DND-41 (cell line): ENCODE measurements around the gene AHCY.
"Not testable (repeated sequence)": the region's sequence is repeated elsewhere in the genome, so short reads cannot be mapped to it uniquely, and the experiment has no call there.

Experiments
- ATAC-seq: fragments of 200-7000 bp; cut with Tn5 transposase; 3 replicates; pipeline ENCODE4 v1.9.1; 2021; ENCODE audit warnings: low read depth; ENCODE audit not compliant: insufficient read depth
- DNase-seq: peaks from one replicate; pipeline ENCODE4 v3.0.0-alpha.2; 2020
- H2AFZ ChIP-seq: 2 replicates; pipeline ENCODE4 v1.6.0; 2012; ENCODE audit warnings: low read depth, low read length
- H3K27ac ChIP-seq: 2 replicates; pipeline ENCODE4 v1.5.1; 2012; ENCODE audit warnings: low read length, inconsistent platforms
- H3K27me3 ChIP-seq: fragments of 200-600 bp; sonication (generic); 2 replicates; pipeline ENCODE4 v1.6.0; 2012; ENCODE audit warnings: low read length, mild to moderate bottlenecking, inconsistent platforms; ENCODE audit not compliant: insufficient read depth, poor library complexity
- H3K36me3 ChIP-seq: 2 replicates; pipeline ENCODE4 v1.5.1; 2012; ENCODE audit warnings: low read length, inconsistent platforms; ENCODE audit not compliant: insufficient read depth
- H3K4me1 ChIP-seq: 2 replicates; pipeline ENCODE4 v1.5.1; 2012; ENCODE audit warnings: mild to moderate bottlenecking, low read length; ENCODE audit not compliant: insufficient read depth
- H3K4me2 ChIP-seq: 2 replicates; pipeline ENCODE4 v1.6.0; 2012; ENCODE audit warnings: mild to moderate bottlenecking, moderate library complexity, low read length, inconsistent platforms; ENCODE audit not compliant: insufficient read depth
- H3K4me3 ChIP-seq, 2 experiments: fragments of 200-600 bp in 1 of 2; shearing (Covaris generic) in 1 of 2; 2 replicates each; pipeline ENCODE4 v1.5.1; 2012 to 2016; ENCODE audit warnings: inconsistent platforms in 2 of 2, low read length in 2 of 2, mild to moderate bottlenecking in 2 of 2, low read depth in 1 of 2, moderate library complexity in 1 of 2
- H3K79me2 ChIP-seq: 2 replicates; pipeline ENCODE4 v1.6.0; 2012; ENCODE audit warnings: low read length, inconsistent platforms; ENCODE audit not compliant: insufficient read depth
- H3K9ac ChIP-seq: 2 replicates; pipeline ENCODE4 v1.6.0; 2012; ENCODE audit warnings: low read depth, mild to moderate bottlenecking, inconsistent platforms, low read length, moderate library complexity
- H3K9me3 ChIP-seq: 2 replicates; pipeline ENCODE4 v1.5.1; 2012; ENCODE audit warnings: low read length, moderate library complexity, mild to moderate bottlenecking, inconsistent platforms; ENCODE audit not compliant: insufficient read depth, severe bottlenecking
- H4K20me1 ChIP-seq: 2 replicates; pipeline ENCODE4 v1.6.0; 2012; ENCODE audit warnings: low read length; ENCODE audit not compliant: insufficient read depth
- EZH2 ChIP-seq: IDR thresholded peaks from 3 replicates; pipeline ENCODE4 v1.6.1; 2012; ENCODE audit warnings: borderline replicate concordance, low read depth, mild to moderate bottlenecking, moderate library complexity, low read length, inconsistent platforms; ENCODE audit not compliant: severe bottlenecking
- TF ChIP-seq, protein P1 (sequence below): IDR thresholded peaks from 2 replicates; pipeline ENCODE4 v1.5.1; 2012; ENCODE audit warnings: borderline replicate concordance, low read length, moderate library complexity, mild to moderate bottlenecking; ENCODE audit not compliant: poor library complexity, severe bottlenecking; ENCODE audit errors: extremely low read depth

Gene AHCY

DNA sequence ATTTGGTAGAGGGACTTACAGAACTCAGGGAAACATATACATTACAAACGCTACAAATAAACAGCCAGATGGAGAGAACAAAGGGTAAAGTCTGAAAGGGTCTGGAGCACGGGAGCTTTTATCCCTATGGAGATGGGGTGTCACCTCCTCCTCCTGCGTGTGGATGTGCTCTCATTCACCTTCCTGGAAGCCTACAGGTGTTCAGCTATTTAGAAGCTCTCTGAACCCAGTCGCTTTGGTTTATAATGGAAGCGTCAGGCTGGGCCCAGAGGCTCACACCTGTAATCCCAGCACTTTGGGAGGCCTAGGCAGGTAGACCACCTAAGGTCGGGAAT is 42.2 kb upstream of the AHCY start:
- no peak for DNase-seq
- ATAC-seq = no peak
- Histone ChIP-seq H3K9ac (no peak overlapping the region), H3K4me3 (no peak overlapping the region), H3K4me2 (no peak overlapping the region), H3K4me1 (no peaks in the 10 kb centered on the region), H2AFZ (no peak overlapping the region), H3K27me3 (no peaks in the 10 kb centered on the region), H4K20me1 (no peaks in the 10 kb centered on the region), H3K79me2 (no peaks in the 10 kb centered on the region), H3K36me3 (no peaks in the 10 kb centered on the region), H3K27ac (no peak overlapping the region), H3K9me3 (no peaks in the 10 kb centered on the region)
- TF ChIP-seq EZH2 = no peak
- TF ChIP-seq, protein P1, sequence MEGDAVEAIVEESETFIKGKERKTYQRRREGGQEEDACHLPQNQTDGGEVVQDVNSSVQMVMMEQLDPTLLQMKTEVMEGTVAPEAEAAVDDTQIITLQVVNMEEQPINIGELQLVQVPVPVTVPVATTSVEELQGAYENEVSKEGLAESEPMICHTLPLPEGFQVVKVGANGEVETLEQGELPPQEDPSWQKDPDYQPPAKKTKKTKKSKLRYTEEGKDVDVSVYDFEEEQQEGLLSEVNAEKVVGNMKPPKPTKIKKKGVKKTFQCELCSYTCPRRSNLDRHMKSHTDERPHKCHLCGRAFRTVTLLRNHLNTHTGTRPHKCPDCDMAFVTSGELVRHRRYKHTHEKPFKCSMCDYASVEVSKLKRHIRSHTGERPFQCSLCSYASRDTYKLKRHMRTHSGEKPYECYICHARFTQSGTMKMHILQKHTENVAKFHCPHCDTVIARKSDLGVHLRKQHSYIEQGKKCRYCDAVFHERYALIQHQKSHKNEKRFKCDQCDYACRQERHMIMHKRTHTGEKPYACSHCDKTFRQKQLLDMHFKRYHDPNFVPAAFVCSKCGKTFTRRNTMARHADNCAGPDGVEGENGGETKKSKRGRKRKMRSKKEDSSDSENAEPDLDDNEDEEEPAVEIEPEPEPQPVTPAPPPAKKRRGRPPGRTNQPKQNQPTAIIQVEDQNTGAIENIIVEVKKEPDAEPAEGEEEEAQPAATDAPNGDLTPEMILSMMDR = no peak

DNA sequence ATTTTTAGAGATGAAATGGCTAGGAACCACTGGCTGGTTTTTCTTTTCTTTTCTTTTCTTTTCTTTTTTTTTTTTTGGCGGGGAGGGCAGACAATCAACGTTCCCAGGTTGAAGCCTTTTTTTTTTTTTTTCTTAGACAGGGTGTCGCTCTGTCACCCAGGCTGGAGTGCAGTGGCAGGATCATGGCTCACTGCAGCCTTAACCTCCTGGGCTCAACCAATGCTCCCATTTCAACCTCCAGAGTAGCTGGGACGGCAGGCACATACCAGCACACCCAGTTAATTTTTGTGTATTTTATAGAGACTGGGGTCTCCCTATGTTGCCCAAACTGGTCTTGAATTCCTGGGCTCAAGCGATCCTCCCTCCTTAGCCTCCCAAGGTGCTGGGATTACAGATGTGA is 41.1 kb upstream of the AHCY start:
- no peaks in the 10 kb centered on the region for H3K79me2 ChIP-seq
- H3K9ac ChIP-seq = no peak overlapping the region
- H3K36me3 ChIP-seq = no peaks in the 10 kb centered on the region
- H3K4me3 ChIP-seq = no peak overlapping the region
- H3K27me3 ChIP-seq = no peaks in the 10 kb centered on the region
- no peak overlapping the region for H3K27ac ChIP-seq
- no peak for TF ChIP-seq EZH2
- TF ChIP-seq, protein P1 = no peak
- H4K20me1 ChIP-seq = no peaks in the 10 kb centered on the region
- no peak for ATAC-seq
- H2AFZ ChIP-seq = no peak overlapping the region
- no peak overlapping the region for H3K4me2 ChIP-seq
- H3K4me1 ChIP-seq = no peaks in the 10 kb centered on the region
- no peak for DNase-seq
- H3K9me3 ChIP-seq = no peaks in the 10 kb centered on the region

DNA sequence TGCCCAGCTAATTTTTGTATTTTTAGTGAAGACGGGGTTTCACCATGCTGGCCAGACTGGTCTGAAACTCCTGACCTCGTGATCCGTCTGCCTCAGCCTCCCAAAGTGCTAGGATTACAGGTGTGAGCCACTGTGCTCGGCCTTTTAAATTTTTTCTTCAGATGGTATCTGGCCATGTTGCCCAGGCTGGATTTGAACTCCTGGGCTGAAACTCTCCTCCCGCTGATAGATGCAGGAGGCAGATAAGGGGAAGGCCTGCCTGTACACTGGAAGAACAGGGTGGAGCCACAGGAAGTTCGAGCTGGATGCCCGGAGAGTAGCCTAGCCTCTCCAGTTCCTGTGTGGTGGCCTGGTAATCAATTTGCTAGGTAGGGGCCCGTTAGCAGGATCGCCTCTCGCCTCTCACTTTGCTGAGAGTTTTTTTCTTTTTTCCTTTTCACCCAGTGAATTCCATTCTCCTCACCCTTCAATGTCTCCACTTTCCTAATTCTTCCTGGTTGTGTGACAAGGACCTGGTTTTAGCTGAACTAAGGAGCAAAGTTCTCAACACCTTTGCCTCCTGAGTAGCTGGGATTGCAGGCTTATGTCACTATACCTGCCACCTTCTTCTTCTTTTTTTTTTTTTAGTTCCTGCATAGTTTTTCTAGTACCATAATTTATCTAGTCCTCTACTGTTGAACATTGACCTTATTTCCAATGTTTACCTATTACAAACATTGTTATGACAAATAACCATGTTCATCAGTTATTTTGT is 40.5 kb upstream of the AHCY start:
- no peaks in the 10 kb centered on the region for H3K4me1 ChIP-seq
- no peaks in the 10 kb centered on the region for H3K36me3 ChIP-seq
- H3K4me2 ChIP-seq = no peak overlapping the region
- H3K27ac ChIP-seq = no peak overlapping the region
- no peak overlapping the region for H3K4me3 ChIP-seq
- H4K20me1 ChIP-seq = no peaks in the 10 kb centered on the region
- no peaks in the 10 kb centered on the region for H3K79me2 ChIP-seq
- H3K9me3 ChIP-seq = no peaks in the 10 kb centered on the region
- no peak overlapping the region for H2AFZ ChIP-seq
- TF ChIP-seq, protein P1 = no peak
- no peak for TF ChIP-seq EZH2
- DNase-seq (no peak), ATAC-seq (no peak)
- no peaks in the 10 kb centered on the region for H3K27me3 ChIP-seq
- H3K9ac ChIP-seq = no peak overlapping the region

DNA sequence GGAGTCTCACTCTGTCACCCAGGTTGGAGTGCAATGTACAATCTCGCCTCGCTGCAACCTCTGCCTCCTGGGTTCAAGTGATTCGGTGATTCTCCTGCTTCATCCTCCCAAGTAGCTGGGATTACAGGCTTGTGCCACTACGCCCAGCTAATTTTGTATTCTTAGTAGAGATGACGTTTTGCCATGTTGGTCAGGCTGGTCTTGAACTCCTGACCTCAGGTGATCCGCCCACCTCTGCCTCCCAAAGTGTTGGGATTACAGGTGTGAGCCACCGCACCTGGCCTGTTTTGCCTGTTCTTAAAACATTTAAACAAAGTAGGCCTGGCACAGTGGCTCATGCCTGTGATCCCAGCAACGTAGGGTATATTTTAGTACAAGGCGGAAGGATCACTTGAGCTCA is 38.0 kb upstream of the AHCY start:
- not testable (repeated sequence) for H3K36me3 ChIP-seq, H3K79me2 ChIP-seq, ATAC-seq, H3K4me1 ChIP-seq, H3K4me2 ChIP-seq, H3K27ac ChIP-seq, H4K20me1 ChIP-seq, H3K9me3 ChIP-seq, H3K4me3 ChIP-seq, DNase-seq, H3K9ac ChIP-seq, H3K27me3 ChIP-seq, H2AFZ ChIP-seq

DNA sequence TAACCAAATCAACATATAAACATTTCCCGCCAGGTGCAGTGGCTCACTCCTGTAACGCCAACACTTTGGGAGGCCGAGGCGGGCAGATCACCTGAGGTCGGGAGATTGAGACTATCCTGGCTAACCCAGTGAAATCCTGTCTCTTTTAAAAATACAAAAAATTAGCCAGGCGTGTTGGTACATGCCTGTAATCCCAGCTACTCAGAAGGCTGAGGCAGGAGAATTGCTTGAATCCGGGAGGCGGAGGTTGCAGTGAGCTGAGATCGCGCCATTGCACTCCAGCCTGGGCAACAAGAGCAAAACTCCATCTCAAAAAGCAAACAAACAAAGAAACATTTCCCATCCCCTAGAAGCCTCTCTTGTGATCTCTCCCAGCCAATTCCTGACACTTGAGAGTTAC is 37.6 kb upstream of the AHCY start:
- not testable (repeated sequence) for H3K27me3 ChIP-seq, H3K9me3 ChIP-seq, H3K27ac ChIP-seq, H3K4me1 ChIP-seq, H3K79me2 ChIP-seq, H3K4me2 ChIP-seq, H3K9ac ChIP-seq, H2AFZ ChIP-seq, DNase-seq, H3K4me3 ChIP-seq, H4K20me1 ChIP-seq, ATAC-seq, H3K36me3 ChIP-seq
